ENCODE measurements around the gene DMRTC2. TPM values are rescaled to one million over a fixed set of nuclear protein-coding genes. Genes with fewer than 3 reads are reported as not detected.

Gene DMRTC2
- total and polyA plus RNA-seq, 2 donors from 2014 or later: not detected

GRCh38 chr19:41883821-41884733 is 39.2 kb downstream of the DMRTC2 start:
- peaks cover 0 to 17% (median 6%) of the 10 kb centered on the region in 3 donors for H3K4me1 ChIP-seq (ENCODE audit: control insufficient read depth in 2 of 3, insufficient read depth in 2 of 3, low read depth in 1 of 3, low read length in 3 of 3)
- peak overlapping the region; percentile 76 to 92 (median 88) for H3K9ac ChIP-seq (ENCODE audit: low read length in 3 of 3)
- intact Hi-C loops (cut with DNase I): no loop called here
- peak overlapping the region; percentile 48 to 74 for H3K27ac ChIP-seq (ENCODE audit: low read depth in 2 of 2, low read length in 2 of 2)
- no peaks in the 10 kb centered on the region for H3K27me3 ChIP-seq (ENCODE audit: control insufficient read depth, insufficient read depth, low read length)
- no peak for TF ChIP-seq CTCF (IDR thresholded peaks at IDR 0.05; ENCODE audit: borderline replicate concordance, extremely low read depth, insufficient read depth)
- H3K36me3 ChIP-seq (ENCODE audit: control insufficient read depth in 2 of 3, insufficient read depth in 3 of 3, low read length in 3 of 3): no peaks in the 10 kb centered on the region
- H3K4me3 ChIP-seq (ENCODE audit: low read length in 3 of 3): peak overlapping the region; percentile 80 to 99 (median 99)
- FAIRE-seq: peak; percentile 45
- no peaks in the 10 kb centered on the region for H3K9me3 ChIP-seq (ENCODE audit: control insufficient read depth in 2 of 3, insufficient read depth in 1 of 3, low read length in 3 of 3)
- DNase-seq: peak; percentile 94 to 99 (median 96)

- no peaks in the 10 kb centered on the region for H3K27me3 ChIP-seq (ENCODE audit: control insufficient read depth, insufficient read depth, low read length)
- no peaks in the 10 kb centered on the region for H3K9me3 ChIP-seq (ENCODE audit: control insufficient read depth in 2 of 3, insufficient read depth in 1 of 3, low read length in 3 of 3)
- TF ChIP-seq CTCF (IDR thresholded peaks at IDR 0.05; ENCODE audit: borderline replicate concordance, extremely low read depth, insufficient read depth): no peak
- FAIRE-seq: no peak
- no peak for DNase-seq
- no peak overlapping the region for H3K9ac ChIP-seq (ENCODE audit: low read length in 3 of 3)
- no peak overlapping the region for H3K27ac ChIP-seq (ENCODE audit: low read depth in 2 of 2, low read length in 2 of 2)
- intact Hi-C loops (cut with DNase I): no loop called here
- H3K4me1 ChIP-seq (ENCODE audit: control insufficient read depth in 2 of 3, insufficient read depth in 2 of 3, low read depth in 1 of 3, low read length in 3 of 3): peaks cover 0 to 17% (median 6%) of the 10 kb centered on the region in 3 donors
- H3K4me3 ChIP-seq (ENCODE audit: low read length in 3 of 3): no peak overlapping the region
- peaks cover 0 to 6% (median 3%) of the 10 kb centered on the region in 3 donors for H3K36me3 ChIP-seq (ENCODE audit: control insufficient read depth in 2 of 3, insufficient read depth in 3 of 3, low read length in 3 of 3)
Measured at GRCh38 chr19:41886761-41887710, 42.2 kb downstream of the DMRTC2 start.

GRCh38 chr19:41887711-41888382 is 43.0 kb downstream of the DMRTC2 start:
- TF ChIP-seq CTCF (IDR thresholded peaks at IDR 0.05; ENCODE audit: borderline replicate concordance, extremely low read depth, insufficient read depth): no peak
- FAIRE-seq (no peak), DNase-seq (peak in 3 of 5 donors; percentile 42 to 49 (median 43))
- no peaks in the 10 kb centered on the region for H3K9me3 ChIP-seq (ENCODE audit: control insufficient read depth in 2 of 3, insufficient read depth in 1 of 3, low read length in 3 of 3)
- peaks cover 0 to 10% (median 6%) of the 10 kb centered on the region in 3 donors for H3K4me1 ChIP-seq (ENCODE audit: control insufficient read depth in 2 of 3, insufficient read depth in 2 of 3, low read depth in 1 of 3, low read length in 3 of 3)
- intact Hi-C loops (cut with DNase I): no loop called here
- H3K27me3 ChIP-seq (ENCODE audit: control insufficient read depth, insufficient read depth, low read length): no peaks in the 10 kb centered on the region
- no peak overlapping the region for H3K27ac ChIP-seq (ENCODE audit: low read depth in 2 of 2, low read length in 2 of 2)
- H3K36me3 ChIP-seq (ENCODE audit: control insufficient read depth in 2 of 3, insufficient read depth in 3 of 3, low read length in 3 of 3): peaks cover 0 to 9% (median 9%) of the 10 kb centered on the region in 3 donors
- H3K9ac ChIP-seq (ENCODE audit: low read length in 3 of 3): no peak overlapping the region
- H3K4me3 ChIP-seq (ENCODE audit: low read length in 3 of 3): no peak overlapping the region
